NCI-H1048 (cell line): ENCODE measurements around the gene SASH1.

Experiments used
- DNase-seq: peaks from one replicate; lab custom pipeline; 2025; lab: John Stamatoyannopoulos, UW

Gene SASH1

DNA sequence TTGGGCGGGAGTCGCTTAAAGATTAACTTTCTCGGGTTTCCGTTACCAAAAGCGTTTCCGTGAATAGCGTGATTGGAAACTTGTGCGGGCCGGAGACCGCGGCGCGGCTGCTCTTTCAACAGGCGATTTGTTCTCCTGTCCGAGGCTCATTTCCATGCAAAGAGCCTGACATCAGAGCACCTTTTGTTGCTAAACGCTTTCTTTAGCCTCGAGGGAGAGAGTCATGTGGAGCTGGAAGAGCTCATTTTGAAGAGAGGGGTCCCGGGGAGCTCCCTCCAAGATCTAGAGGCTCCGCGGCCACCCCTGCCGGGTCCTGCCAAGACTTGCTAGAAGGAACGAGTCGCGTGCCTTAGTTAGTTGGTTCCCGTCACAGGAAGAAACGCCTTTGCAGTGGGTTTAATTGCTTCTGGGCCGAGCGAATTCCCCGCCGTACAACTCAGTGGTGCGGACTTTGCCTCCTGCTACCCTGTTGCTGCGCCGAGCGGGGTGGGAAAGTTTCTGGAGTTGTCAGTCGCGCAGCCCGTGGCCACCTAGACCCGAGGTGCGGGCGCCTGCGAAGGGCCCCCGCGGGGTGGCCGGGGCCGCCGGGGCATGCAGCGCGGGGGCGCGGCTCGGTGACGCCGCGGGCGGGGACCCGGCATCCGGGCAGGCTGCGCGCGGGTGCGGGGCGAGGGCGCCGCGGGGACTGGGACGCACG lies at the start of gene SASH1:
Gene SASH1, plus strand, starts transcription at position 489 of the 697 bp plus-strand sequence. CDS start 230 bp downstream, outside the sequence.
- peak; percentile 74 for DNase-seq

DNA sequence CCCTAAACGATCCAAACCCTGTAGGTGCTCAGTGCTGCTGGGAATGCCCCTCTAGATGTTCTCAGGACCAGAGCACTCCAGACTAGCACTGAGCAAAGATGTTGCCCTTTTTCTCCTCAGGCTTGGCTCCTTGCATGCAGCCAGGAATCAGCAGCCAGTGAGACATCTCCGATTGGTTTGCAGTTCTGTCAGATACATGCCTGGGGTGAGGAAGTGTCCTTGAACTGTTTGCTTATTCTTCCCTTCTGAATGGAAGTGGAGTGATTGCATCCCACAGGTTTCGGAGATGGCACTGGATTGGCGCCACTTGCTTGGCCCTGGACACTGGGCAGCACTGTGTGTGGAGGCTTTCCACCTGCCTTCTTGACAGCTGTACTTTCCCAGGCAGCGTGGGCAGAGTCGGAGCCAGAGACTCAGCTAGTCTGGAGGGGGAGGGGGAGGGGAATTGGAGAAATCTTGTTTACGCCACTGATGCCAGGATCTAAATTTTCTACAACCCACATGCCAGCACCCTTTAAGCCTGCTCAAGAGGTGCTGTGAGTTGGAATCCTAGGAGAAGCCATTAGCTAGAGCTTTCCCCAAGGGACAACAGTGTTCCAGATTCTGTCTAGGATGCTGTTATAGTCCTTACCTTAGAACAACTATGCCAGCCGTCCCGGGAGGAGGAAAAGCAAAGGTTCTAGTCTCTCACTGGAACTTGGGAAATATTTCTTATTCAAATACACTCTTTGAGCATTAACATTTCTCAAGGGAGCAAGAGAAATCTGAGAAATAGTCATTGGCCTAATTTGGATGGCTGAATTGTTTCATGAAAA lies 49.2 kb upstream of the SASH1 start:
- DNase-seq, result no peak

DNA sequence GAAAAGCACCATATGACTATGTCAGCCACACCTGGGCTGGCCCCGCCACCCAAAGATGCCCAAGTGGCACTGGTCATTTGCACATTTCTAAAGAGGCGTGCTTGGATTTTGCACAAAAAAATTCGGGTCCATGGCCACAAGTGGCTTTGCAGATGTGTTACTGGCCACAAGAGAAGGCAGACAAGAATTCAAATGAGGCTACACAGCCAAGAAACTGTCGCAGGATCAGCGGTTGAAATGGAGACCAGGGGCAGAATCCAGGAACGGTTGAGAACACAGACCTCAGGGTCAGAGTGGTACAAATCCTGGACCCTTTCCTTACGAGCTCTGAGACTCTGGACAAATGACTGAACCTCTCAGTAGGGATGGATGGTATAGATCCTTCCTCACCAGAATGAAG lies 48.6 kb upstream of the SASH1 start:
- DNase-seq, result no peak

DNA sequence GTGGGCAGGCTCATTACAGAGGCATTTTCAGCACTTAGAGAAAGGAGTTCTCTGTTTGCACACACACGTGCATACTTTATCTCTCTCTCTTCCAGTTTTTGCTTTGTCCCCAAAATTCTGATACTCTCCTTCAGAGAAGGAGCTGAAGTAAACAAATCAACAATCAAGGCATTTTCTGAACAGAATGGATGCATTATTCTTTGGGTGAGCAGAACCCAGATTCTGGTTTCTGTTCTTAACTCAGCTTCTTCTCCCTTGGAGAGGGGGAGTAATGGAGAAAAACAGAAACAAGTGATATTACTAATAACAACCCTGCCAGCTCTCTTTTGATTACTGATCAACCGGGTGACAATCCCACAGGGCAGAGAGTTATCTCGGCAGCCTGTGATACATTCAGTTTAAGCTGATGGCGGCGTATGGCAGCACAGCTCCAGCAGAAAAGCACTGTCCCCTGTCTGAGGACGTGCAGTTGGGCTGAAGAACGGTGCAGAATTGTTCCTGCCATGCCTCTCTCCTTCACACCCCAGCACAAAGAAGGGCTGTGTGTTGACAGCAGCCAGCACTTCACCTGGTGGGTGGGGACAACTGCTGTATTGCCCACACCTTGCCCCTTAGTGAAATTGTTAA lies 47.3 kb upstream of the SASH1 start:
- no peak for DNase-seq

GRCh38 chr6:148296771-148297170 lies 45.9 kb upstream of the SASH1 start:
- DNase-seq, result no peak

GRCh38 chr6:148298683-148299082 lies 44.0 kb upstream of the SASH1 start:
- no peak for DNase-seq

GRCh38 chr6:148303616-148304015 lies 39.0 kb upstream of the SASH1 start:
- no peak for DNase-seq

- no peak for DNase-seq
Observed at GRCh38 chr6:148304976-148305375, 37.7 kb upstream of the SASH1 start.

GRCh38 chr6:148306286-148306685 lies 36.4 kb upstream of the SASH1 start:
- DNase-seq, result no peak

GRCh38 chr6:148307405-148307804 lies 35.2 kb upstream of the SASH1 start:
- DNase-seq, result no peak

DNA sequence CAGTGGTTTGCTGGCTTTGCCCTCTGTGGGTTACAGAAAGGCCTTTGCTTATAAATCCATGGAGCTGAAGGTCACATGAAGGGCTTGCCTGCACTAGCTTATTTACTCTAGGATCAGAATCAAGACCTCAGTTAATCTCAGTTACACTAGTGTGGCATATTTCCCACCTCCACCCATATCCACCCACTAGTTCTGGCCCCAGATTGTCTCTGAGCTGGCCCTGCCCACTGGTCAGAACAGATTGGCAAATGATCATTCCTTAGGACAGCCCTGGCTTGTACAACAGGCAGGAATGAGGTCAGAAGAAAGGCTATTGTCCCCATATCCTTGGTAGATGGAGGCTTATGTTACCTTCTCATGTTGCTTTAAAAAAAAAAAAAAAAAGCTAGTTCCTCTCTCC lies 33.3 kb upstream of the SASH1 start:
- no peak for DNase-seq

DNA sequence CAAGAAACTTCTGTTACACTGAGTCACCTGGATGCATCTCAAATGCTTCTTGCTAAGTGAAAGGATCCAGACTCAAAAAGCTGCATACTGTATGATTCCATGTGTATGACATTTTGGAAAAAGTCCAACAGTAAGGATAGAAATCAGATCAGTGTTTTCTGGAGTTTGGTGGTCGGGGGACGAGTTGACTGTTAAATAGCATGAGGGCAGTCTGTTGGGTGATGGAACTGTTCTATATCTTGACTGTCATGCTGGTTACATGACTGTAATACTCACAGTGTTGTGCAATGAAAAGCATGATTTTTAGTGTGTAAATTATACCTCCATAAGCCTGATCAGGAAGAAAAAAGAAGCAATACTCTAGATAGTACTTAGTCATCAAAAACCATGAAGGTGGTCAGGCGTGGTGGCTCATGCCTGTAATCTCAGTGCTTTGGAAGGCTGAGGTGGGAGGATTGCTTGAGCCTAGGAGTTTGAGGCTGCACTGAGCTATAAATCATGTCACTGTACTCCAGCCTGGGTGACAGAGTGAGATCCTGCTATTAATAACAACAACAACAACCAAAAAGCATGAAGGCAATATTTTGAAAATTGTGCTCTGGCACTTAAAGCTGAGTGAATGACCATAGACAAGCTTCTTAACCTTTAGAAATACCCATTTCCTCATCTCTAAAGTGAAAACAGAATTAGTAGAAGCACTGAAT lies 30.5 kb upstream of the SASH1 start:
- no peak for DNase-seq

- DNase-seq, result no peak
Observed at GRCh38 chr6:148313488-148313887, 29.1 kb upstream of the SASH1 start.

- no peak for DNase-seq
Observed at GRCh38 chr6:148316308-148316707, 26.3 kb upstream of the SASH1 start.

- DNase-seq, result no peak
Observed at GRCh38 chr6:148317051-148317450, 25.6 kb upstream of the SASH1 start.

GRCh38 chr6:148317739-148318138 lies 24.9 kb upstream of the SASH1 start:
- no peak for DNase-seq

- no peak for DNase-seq
Observed at GRCh38 chr6:148322704-148323103, 19.9 kb upstream of the SASH1 start.

DNA sequence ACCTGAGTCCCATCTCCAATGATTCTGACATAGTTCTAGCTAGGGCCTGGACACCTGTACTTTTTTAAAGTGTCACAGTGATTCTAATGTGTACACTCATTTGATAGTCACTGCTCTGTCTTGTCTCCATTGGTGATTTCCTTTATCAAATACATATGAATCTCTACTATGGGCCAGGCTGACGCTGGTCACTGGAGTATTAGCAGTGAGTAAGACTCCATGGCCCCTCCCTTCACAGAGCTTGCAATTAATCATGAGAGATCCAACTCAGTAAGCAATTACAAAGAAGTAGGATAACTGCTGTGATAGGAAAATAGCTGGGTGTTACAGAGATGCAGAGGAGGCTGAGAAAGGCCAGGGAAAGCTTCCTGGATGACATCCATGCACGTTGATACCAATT lies 19.3 kb upstream of the SASH1 start:
- no peak for DNase-seq

DNA sequence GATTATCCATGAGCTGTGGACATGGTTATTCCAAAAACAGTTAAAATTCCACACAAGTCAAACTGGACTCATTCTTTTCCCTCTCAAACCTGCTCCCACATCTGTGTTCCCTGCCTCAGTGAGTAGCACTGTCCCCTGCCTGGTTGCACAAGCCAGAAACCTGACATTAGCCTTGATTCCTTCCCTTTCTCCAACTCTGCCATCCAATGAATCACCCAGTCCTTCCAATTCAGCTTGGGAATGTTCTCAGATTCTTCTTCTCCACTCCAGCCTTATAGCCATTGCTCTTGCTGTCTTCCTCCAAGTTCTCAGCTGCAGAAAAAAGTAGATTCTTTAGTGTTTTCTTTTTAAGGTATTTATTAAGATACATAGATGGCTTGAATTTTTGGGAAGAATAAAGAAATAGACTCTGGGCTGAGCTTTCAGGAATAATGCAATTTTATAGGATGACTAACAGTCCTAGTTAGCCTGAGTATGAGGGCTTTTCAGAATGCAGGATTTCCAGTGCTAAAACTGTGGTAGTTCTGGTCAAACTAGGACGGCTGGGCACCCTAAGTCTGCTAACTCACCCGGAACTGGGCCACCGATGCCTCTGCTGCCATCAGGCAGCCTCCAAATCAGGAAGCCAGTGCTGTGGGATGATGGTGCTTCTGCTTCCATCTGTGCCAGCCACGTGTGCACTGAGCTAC lies 18.2 kb upstream of the SASH1 start:
- DNase-seq, result no peak

DNA sequence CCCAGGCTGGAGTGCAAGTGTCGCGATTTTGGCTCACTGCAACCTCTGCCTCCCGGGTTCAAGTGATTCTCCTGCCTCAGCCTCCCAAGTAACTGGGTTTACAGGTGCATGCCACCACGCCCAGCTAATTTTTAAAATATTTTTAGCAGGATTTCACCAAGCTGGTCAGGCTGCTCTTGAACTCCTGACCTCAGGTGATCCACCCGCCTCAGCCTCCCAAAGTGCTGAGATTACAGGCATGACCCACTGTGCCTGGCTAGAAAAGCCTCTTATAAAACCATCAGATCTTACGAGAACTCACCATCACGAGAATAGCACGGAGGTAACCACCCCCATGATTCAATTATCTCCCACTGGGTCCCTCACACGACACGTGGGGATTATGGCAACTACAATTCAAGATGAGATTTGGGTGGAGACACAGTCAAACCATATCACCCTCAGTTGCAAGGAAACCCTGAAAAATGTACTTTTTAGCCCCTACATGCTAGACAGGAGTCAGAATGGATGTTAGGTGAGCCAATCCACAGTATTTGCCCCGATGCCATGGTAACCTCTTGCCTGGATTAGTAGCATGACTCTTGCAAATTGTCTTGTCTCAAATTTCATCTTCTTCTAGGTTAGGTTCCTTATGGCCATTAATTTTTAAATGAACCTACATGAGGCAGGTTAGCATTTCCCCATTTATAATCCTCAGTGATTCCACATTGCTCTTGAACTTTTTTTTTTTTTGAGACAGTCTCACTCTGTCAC lies 17.1 kb upstream of the SASH1 start:
- DNase-seq, result no peak
